ENCODE data around the gene MED13L. TPM values are rescaled to one million over a fixed set of nuclear protein-coding genes. Genes with fewer than 3 reads are reported as not detected.

MED13L gene
- total and polyA plus RNA-seq, 2 of the 8 experiments (the other 6 are each of a cell fraction or from before 2014, with no cell fraction given), result 15.9 to 51.7 TPM

DNA sequence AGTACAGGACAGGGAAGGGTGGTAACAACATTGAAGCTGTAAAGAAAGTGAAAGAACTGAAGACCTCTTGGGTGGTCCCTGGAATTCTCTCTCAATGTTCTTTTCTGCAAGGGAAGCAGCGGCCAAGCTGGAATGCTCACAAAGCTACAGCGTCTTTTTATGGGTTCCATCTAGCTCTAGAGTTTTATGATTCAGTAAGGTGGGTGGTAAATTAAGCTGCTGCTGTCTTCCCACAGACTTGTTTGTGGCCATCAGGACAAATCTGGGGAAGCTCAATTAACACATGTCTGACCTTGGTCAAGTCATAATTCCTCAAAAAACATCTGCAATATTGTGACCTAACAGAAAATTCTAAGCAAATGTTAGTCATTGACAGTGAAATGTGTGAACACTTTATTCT is 139.1 kb downstream of the MED13L start (continued):
- TF ChIP-seq, protein P1, sequence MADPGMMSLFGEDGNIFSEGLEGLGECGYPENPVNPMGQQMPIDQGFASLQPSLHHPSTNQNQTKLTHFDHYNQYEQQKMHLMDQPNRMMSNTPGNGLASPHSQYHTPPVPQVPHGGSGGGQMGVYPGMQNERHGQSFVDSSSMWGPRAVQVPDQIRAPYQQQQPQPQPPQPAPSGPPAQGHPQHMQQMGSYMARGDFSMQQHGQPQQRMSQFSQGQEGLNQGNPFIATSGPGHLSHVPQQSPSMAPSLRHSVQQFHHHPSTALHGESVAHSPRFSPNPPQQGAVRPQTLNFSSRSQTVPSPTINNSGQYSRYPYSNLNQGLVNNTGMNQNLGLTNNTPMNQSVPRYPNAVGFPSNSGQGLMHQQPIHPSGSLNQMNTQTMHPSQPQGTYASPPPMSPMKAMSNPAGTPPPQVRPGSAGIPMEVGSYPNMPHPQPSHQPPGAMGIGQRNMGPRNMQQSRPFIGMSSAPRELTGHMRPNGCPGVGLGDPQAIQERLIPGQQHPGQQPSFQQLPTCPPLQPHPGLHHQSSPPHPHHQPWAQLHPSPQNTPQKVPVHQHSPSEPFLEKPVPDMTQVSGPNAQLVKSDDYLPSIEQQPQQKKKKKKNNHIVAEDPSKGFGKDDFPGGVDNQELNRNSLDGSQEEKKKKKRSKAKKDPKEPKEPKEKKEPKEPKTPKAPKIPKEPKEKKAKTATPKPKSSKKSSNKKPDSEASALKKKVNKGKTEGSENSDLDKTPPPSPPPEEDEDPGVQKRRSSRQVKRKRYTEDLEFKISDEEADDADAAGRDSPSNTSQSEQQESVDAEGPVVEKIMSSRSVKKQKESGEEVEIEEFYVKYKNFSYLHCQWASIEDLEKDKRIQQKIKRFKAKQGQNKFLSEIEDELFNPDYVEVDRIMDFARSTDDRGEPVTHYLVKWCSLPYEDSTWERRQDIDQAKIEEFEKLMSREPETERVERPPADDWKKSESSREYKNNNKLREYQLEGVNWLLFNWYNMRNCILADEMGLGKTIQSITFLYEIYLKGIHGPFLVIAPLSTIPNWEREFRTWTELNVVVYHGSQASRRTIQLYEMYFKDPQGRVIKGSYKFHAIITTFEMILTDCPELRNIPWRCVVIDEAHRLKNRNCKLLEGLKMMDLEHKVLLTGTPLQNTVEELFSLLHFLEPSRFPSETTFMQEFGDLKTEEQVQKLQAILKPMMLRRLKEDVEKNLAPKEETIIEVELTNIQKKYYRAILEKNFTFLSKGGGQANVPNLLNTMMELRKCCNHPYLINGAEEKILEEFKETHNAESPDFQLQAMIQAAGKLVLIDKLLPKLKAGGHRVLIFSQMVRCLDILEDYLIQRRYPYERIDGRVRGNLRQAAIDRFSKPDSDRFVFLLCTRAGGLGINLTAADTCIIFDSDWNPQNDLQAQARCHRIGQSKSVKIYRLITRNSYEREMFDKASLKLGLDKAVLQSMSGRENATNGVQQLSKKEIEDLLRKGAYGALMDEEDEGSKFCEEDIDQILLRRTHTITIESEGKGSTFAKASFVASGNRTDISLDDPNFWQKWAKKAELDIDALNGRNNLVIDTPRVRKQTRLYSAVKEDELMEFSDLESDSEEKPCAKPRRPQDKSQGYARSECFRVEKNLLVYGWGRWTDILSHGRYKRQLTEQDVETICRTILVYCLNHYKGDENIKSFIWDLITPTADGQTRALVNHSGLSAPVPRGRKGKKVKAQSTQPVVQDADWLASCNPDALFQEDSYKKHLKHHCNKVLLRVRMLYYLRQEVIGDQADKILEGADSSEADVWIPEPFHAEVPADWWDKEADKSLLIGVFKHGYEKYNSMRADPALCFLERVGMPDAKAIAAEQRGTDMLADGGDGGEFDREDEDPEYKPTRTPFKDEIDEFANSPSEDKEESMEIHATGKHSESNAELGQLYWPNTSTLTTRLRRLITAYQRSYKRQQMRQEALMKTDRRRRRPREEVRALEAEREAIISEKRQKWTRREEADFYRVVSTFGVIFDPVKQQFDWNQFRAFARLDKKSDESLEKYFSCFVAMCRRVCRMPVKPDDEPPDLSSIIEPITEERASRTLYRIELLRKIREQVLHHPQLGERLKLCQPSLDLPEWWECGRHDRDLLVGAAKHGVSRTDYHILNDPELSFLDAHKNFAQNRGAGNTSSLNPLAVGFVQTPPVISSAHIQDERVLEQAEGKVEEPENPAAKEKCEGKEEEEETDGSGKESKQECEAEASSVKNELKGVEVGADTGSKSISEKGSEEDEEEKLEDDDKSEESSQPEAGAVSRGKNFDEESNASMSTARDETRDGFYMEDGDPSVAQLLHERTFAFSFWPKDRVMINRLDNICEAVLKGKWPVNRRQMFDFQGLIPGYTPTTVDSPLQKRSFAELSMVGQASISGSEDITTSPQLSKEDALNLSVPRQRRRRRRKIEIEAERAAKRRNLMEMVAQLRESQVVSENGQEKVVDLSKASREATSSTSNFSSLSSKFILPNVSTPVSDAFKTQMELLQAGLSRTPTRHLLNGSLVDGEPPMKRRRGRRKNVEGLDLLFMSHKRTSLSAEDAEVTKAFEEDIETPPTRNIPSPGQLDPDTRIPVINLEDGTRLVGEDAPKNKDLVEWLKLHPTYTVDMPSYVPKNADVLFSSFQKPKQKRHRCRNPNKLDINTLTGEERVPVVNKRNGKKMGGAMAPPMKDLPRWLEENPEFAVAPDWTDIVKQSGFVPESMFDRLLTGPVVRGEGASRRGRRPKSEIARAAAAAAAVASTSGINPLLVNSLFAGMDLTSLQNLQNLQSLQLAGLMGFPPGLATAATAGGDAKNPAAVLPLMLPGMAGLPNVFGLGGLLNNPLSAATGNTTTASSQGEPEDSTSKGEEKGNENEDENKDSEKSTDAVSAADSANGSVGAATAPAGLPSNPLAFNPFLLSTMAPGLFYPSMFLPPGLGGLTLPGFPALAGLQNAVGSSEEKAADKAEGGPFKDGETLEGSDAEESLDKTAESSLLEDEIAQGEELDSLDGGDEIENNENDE (IDR thresholded peaks at IDR 0.05; ENCODE audit: insufficient replicate concordance, low read length), result no peak
- no peak for TF ChIP-seq GABPA (IDR thresholded peaks at IDR 0.05; ENCODE audit: borderline replicate concordance, insufficient read depth, low read length)
- TF ChIP-seq SP4 (IDR thresholded peaks at IDR 0.05; ENCODE audit: low read length), result no peak
- TF ChIP-seq, protein P2, sequence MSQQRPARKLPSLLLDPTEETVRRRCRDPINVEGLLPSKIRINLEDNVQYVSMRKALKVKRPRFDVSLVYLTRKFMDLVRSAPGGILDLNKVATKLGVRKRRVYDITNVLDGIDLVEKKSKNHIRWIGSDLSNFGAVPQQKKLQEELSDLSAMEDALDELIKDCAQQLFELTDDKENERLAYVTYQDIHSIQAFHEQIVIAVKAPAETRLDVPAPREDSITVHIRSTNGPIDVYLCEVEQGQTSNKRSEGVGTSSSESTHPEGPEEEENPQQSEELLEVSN (IDR thresholded peaks at IDR 0.05), result no peak
- no peak for TF ChIP-seq HDAC6 (IDR thresholded peaks at IDR 0.05; ENCODE audit: low read depth, low read length)
- TF ChIP-seq RAD21 (IDR thresholded peaks at IDR 0.05 in 1 of 2, conservative IDR thresholded peaks at IDR 0.05 in 1 of 2; ENCODE audit: low read depth in 2 of 2, low read length in 2 of 2), result no peak
- no peak for TF ChIP-seq CBX8 (IDR thresholded peaks at IDR 0.05; ENCODE audit: borderline replicate concordance, low read depth, low read length)
- no peak for TF ChIP-seq JUND (IDR thresholded peaks at IDR 0.05; ENCODE audit: low read length)
- TF ChIP-seq POLR2A (IDR thresholded peaks at IDR 0.05; ENCODE audit: control extremely low read depth in 1 of 2, low read depth in 2 of 2, low read length in 2 of 2), result no peak
- TF ChIP-seq YY1 (IDR thresholded peaks at IDR 0.05; ENCODE audit: low read depth, low read length), result no peak
